GM10248 (cell line): ENCODE data around the gene ZNF365.
"Not testable (repeated sequence)": the region's sequence is repeated elsewhere in the genome, so short reads cannot be mapped to it uniquely, and the experiment has no call there.

Source experiments
- CTCF ChIA-PET: fragments of 300-600 bp; sonication (Branson Sonifier 250); formaldehyde crosslinking; extraction: SDS; loops from one replicate; lab custom pipeline; 2021; ENCODE audit warnings: antibody characterized with exemption; lab: Yijun Ruan, JAX
- POLR2A ChIA-PET: fragments of 350-650 bp; sonication (Branson Sonifier 250); formaldehyde crosslinking; extraction: SDS; loops from one replicate; lab custom pipeline; 2020; ENCODE audit warnings: antibody characterized with exemption; lab: Yijun Ruan, JAX
- DNase-seq: peaks from one replicate; pipeline ENCODE4 v3.0.0; 2012; ENCODE audit errors: extremely low spot score
- CTCF ChIP-seq: IDR thresholded peaks from 2 replicates; pipeline ENCODE4 v1.5.1; 2012; ENCODE audit warnings: mild to moderate bottlenecking, low read depth; ENCODE audit errors: extremely low read depth, missing control alignments, control extremely low read depth

The ZNF365 gene

GRCh38 chr10:62376071-62377025, 2.2 kb downstream of the ZNF365 start:
- ChIA-PET POLR2A (no interaction called here), CTCF (interaction anchor here (0.6 to 1.5 kb wide), 3 partner anchors 10 to 61 kb away, joined by 3 read pairs; no protein-coding TSS in a partner anchor)
- no peak for DNase-seq
- no peak for TF ChIP-seq CTCF

- CTCF ChIA-PET, result interaction anchor here (1.5 kb wide), 1 partner anchor 14 kb away, joined by 3 read pairs; no protein-coding TSS in a partner anchor
- no peak for DNase-seq
- no peak for TF ChIP-seq CTCF
- POLR2A ChIA-PET, result no interaction called here
Measured at GRCh38 chr10:62377026-62377415, 2.9 kb downstream of the ZNF365 start.

- no peak for TF ChIP-seq CTCF
- no peak for DNase-seq
- CTCF ChIA-PET, result no interaction called here
- POLR2A ChIA-PET, result no interaction called here
Measured at GRCh38 chr10:62377966-62378365, 3.8 kb downstream of the ZNF365 start.

GRCh38 chr10:62378877-62379276, 4.7 kb downstream of the ZNF365 start:
- POLR2A ChIA-PET, DNase-seq, CTCF ChIA-PET: not testable (repeated sequence)

- no peak for DNase-seq
- ChIA-PET POLR2A (no interaction called here), CTCF (no interaction called here)
- no peak for TF ChIP-seq CTCF
Measured at GRCh38 chr10:62379394-62379793, 5.2 kb downstream of the ZNF365 start.

GRCh38 chr10:62380016-62380415, 5.8 kb downstream of the ZNF365 start:
- DNase-seq, result no peak
- CTCF ChIA-PET, result no interaction called here
- POLR2A ChIA-PET, result no interaction called here
- no peak for TF ChIP-seq CTCF
